ENCODE measurements around the gene CD44.

GRCh38 chr11:35158701-35159510 is 19.9 kb downstream of the CD44 start:
- TF ChIP-seq CTCF (IDR thresholded peaks at IDR 0.05) (no peak), POLR2A (IDR thresholded peaks at IDR 0.05) (no peak)

Data from lower leg skin (tissue), 3 donors.